VCaP (cell line): ENCODE results near the gene GRB10.

Experiments used
- H3K27ac ChIP-seq: fragments of 450-650 bp; 2 replicates; pipeline ENCODE4 v1.5.1; 2017
- TF ChIP-seq, protein P1 (sequence below): fragments of 450-650 bp; conservative IDR thresholded peaks from 2 replicates; pipeline ENCODE4 v1.5.1; 2017; ENCODE audit warnings: mild to moderate bottlenecking, moderate library complexity

GRB10 gene

DNA sequence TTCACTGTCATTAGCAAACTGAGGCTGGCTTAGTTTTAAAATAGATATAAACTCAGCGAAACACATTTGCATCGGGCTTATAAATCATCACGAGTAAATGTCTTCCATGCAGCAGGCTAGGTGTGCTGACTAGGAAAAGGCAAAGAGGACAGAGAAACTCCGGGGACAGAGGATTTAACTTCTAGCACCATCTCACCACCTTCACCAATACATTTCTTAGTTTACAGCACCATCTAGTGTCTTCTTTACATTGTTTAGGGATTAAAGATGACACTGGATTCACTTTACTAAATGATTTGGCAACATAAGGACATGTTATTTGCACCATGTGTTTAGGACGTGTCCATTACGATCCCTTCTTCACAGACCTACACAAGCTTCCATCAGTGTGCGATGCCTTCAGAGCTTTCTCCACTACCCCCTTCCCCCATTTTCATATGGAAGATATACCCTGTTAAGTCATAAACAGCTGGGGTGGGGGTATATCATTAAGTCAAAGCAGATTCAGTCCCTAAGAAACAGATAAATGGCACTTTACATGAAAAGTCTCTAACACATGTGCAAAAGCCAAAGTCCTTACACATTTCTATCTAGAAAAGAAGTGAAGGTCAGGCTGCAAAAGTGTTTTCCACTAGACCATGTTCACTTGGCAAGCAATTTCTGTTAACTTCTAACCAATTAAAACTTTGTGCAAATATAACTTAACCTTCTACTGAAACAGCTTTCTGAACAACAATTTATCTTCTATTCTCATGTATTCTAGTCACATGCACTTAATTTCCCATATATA is 103.3 kb downstream of the GRB10 start:
- TF ChIP-seq, protein P1, sequence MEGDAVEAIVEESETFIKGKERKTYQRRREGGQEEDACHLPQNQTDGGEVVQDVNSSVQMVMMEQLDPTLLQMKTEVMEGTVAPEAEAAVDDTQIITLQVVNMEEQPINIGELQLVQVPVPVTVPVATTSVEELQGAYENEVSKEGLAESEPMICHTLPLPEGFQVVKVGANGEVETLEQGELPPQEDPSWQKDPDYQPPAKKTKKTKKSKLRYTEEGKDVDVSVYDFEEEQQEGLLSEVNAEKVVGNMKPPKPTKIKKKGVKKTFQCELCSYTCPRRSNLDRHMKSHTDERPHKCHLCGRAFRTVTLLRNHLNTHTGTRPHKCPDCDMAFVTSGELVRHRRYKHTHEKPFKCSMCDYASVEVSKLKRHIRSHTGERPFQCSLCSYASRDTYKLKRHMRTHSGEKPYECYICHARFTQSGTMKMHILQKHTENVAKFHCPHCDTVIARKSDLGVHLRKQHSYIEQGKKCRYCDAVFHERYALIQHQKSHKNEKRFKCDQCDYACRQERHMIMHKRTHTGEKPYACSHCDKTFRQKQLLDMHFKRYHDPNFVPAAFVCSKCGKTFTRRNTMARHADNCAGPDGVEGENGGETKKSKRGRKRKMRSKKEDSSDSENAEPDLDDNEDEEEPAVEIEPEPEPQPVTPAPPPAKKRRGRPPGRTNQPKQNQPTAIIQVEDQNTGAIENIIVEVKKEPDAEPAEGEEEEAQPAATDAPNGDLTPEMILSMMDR = peak; percentile 58
- H3K27ac ChIP-seq = peak overlapping the region; percentile 92

DNA sequence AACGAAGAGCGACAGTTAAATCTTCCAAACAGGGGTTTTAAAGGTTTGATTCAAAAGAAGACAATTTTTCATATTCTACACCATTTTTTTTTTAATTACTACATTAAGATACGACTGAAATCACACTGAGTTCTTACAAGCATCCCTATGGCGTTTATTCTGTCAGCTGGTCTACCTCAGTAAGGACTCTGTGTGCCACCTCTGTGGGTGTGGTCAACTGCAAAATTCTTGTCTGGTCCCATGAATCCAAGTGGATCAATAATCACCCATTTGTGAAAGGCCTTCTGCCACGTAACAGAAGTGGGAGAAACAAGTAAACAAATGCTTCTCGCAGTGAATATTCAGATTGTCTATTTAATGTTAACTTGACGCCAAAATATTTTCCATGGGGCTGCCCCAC is 104.1 kb downstream of the GRB10 start:
- peak overlapping the region; percentile 92; the same call in 1 of the 2 replicates for H3K27ac ChIP-seq
- TF ChIP-seq, protein P1 = no peak

DNA sequence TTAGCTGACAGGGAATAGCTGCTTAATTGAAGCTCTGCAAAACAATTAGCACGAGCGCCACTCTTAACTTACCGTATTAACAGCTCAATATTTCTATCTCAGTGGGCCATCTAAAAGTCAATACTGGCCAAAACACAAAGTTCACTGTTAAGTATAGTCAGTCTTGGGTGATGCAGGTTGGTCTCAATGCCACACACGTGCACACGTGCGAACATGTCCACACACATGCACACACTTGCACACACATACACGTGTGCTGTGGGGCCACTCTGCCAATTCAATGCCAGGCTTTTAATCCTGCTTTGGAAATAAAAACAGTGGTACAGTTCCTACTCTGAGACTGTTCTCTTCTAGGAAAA is 105.1 kb downstream of the GRB10 start:
- TF ChIP-seq, protein P1 = no peak

DNA sequence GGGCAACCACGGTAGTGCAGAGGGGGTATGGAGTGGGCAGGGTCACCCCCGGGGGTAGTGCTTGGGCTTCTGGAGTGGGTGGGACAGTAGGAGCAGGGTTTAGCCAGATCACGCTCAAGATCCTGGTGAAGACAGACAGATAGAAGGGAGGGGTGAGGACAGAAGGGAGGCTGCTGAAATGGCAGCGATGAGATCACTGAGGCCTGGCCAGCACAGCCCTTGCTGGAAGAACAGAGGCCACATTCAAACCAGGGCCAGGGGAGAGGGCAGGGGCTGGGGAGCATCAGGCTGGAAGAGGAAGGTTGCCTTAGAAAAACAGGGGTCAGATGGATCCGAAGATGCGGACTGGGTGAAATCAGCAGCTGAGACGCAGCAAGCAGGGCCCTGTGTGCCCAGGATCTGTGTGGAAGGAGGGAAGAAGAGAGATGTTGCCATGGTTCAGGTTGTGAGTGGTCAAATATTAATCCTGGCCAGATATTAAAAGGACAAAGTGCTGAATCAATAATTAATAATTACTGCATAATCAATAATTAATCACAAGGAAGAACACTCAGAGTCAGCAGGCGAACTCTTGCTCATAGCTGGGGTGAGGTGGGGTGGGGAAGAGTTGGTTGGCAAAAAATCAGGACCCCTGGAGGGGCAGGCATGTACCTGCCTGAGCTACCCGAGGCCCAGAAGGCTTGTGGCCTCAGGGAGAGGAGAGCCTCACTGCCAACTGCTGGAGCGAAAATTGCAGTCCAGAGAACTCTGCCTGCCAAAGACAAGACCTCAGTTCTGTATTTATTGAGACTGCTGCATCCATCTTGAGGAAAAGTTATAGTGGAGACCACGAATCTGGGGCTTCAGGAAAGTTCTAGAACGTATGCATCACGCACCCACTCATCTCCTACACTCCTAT is 105.7 kb downstream of the GRB10 start:
- TF ChIP-seq, protein P1 = no peak
- peak overlapping the region; percentile 59 for H3K27ac ChIP-seq

More for the DNA sequence above, 105.1 kb downstream of the GRB10 start:
- H3K27ac ChIP-seq = peak overlapping the region; percentile 59

DNA sequence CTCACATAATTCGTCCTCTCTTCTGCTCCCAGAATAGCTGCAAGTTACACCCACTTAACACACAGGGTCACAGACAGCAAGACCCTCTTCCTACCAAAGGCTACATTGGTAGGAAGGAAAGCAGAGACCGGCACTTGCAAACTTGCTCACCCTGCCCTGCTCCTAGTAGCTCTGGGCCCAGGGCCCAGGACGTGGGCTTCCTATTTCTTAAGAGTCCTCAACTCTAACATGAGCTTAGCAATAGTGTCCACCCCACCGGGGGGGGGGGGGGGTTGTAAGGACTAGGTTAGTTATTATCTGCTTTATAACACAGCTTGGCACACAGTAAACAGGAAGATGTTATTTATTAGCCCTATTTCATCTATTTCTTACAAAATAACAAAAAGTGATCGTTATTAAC is 106.6 kb downstream of the GRB10 start:
- H3K27ac ChIP-seq = peak overlapping the region; percentile 59
- TF ChIP-seq, protein P1 = no peak

DNA sequence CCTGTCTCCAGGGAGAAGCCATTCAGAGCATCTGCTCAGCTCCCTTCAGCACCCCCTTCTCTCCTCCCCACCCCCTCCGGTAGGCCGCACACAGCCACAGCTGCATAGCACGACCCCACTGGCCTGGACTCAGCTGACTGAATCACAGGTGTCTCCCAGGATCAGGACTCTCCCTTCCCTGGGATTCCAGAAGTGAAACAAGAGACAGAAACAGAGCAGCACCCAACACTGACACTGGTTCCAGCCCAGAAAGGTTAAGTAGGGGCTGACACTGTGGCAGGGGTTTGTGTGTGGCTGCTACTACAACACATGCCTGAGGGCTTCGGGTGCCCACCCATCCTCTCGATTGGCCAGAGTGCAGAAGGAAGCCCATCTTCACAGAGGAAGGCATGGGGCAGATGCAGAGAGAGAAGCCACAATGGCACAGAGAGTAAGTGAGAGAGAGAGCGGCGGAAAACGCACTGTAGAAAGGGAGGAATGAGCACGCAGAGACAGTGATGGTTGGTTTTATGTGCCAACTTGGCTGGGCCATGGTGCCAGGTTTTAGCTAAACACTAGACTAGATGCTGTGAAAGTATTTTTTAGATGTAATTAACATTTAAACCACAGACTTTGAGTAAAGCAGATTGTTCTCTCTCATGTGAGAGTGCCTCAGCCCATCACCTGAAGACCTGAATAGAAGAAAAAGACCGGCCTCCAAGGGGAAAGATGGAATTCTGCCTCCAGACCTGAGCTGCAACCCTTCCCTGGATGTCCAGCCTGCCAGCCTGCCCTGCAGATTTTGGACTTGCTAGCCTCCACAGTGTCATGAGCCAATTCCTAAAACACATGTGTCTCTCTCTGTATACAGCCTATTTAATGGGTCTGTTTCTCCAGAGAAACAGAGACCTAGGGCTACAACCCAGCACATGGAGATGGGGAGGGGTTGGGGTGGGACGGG is 107.5 kb downstream of the GRB10 start:
- TF ChIP-seq, protein P1 = no peak
- no peak overlapping the region; the same call in 1 of the 2 replicates for H3K27ac ChIP-seq
